GM18499 (cell line): ENCODE data around the gene RPP25L.

Experiments
- ATAC-seq: cut with Tn5 transposase; IDR thresholded peaks from one replicate; pipeline ENCODE4 v1.9.1; 2021; ENCODE audit warnings: moderate number of reproducible peaks; ENCODE audit not compliant: insufficient read depth, unreplicated experiment

Gene RPP25L

GRCh38 chr9:34612788-34613390 is 992 bp upstream of the RPP25L start:
- no peak for ATAC-seq

GRCh38 chr9:34611251-34611810 is 566 bp downstream of the RPP25L start:
- ATAC-seq: no peak

GRCh38 chr9:34610434-34611206 is 1.3 kb downstream of the RPP25L start:
- no peak for ATAC-seq

- ATAC-seq: no peak
Observed at GRCh38 chr9:34607331-34607730, 4.6 kb downstream of the RPP25L start.

- ATAC-seq: no peak
Observed at GRCh38 chr9:34606905-34607304, 5.0 kb downstream of the RPP25L start.

GRCh38 chr9:34606190-34606589 is 5.7 kb downstream of the RPP25L start:
- ATAC-seq: no peak

GRCh38 chr9:34603610-34604231 is 8.2 kb downstream of the RPP25L start:
- ATAC-seq: no peak

- ATAC-seq: no peak
Observed at GRCh38 chr9:34601937-34602573, 9.8 kb downstream of the RPP25L start.

GRCh38 chr9:34600908-34601307 is 11.0 kb downstream of the RPP25L start:
- ATAC-seq: no peak

GRCh38 chr9:34599546-34599945 is 12.4 kb downstream of the RPP25L start:
- ATAC-seq: no peak

GRCh38 chr9:34594177-34594576 is 17.7 kb downstream of the RPP25L start:
- no peak for ATAC-seq

- no peak for ATAC-seq
Observed at GRCh38 chr9:34592895-34593601, 18.8 kb downstream of the RPP25L start.

GRCh38 chr9:34591917-34592866 is 19.7 kb downstream of the RPP25L start:
- no peak for ATAC-seq

GRCh38 chr9:34591248-34591916 is 20.5 kb downstream of the RPP25L start:
- ATAC-seq: no peak

GRCh38 chr9:34590381-34591247 is 21.3 kb downstream of the RPP25L start:
- ATAC-seq: no peak

- ATAC-seq: no peak
Observed at GRCh38 chr9:34589636-34590380, 22.1 kb downstream of the RPP25L start, which contains the start of gene CNTFR. Gene CNTFR, minus strand, starts transcription at chr9:34589724. Its CDS starts 20,743 bp downstream, at chr9:34568981.
